Caco-2 (cell line): ENCODE results near the gene LKAAEAR1. TPM values are rescaled to one million over a fixed set of nuclear protein-coding genes. Genes with fewer than 3 reads are reported as not detected.
A peak's percentile ranks its signal among the peaks of the same experiment; 100 is the strongest.

Source experiments
- BruUV-seq: library from RNA; stranded (reverse); fragments of 400-500 nt; replicated peaks from 2 replicates; lab custom pipeline; 2021; lab: Mats Ljungman, UMichigan
- CTCF ChIA-PET: fragments of 300-600 bp; sonication (Branson Sonifier 250); formaldehyde crosslinking; loops from one replicate; lab custom pipeline; 2022; ENCODE audit warnings: antibody characterized with exemption; lab: Charles Lee
- POLR2A ChIA-PET: fragments of 300-600 bp; sonication (Branson Sonifier 250); formaldehyde crosslinking; loops from one replicate; lab custom pipeline; 2022; ENCODE audit warnings: antibody characterized with exemption; lab: Charles Lee
- DNase-seq, 2 experiments: peaks; one replicate each; pipeline versions ENCODE4 v3.0.0 to v3.0.0-alpha.2; 2020 to 2022
- H3K27me3 ChIP-seq: replicated peaks from 2 replicates; pipeline ENCODE4 v1.6.0; 2011; ENCODE audit warnings: low read length; ENCODE audit not compliant: control insufficient read depth, insufficient read depth
- H3K36me3 ChIP-seq: 2 replicates; pipeline ENCODE4 v1.5.1; 2011; ENCODE audit warnings: low read length; ENCODE audit not compliant: control insufficient read depth, insufficient read depth
- H3K4me1 ChIP-seq: fragments of 250-450 bp; sonication (Bioruptor Pico); 2 replicates; pipeline ENCODE4 v1.5.1; 2020; ENCODE audit warnings: mild to moderate bottlenecking
- H3K4me3 ChIP-seq: 2 replicates; pipeline ENCODE4 v1.5.1; 2011; ENCODE audit warnings: low read depth, mild to moderate bottlenecking, control low read depth, low read length
- H3K9me3 ChIP-seq: fragments of 250-450 bp; sonication (Bioruptor Pico); 2 replicates; pipeline ENCODE4 v1.5.1; 2020; ENCODE audit warnings: mild to moderate bottlenecking, moderate library complexity
- H3K27ac Mint-ChIP-seq: one replicate; pipeline ENCODE4 v1.8.0; 2022; ENCODE audit warnings: mixed read lengths; ENCODE audit not compliant: unreplicated experiment
- H3K27me3 Mint-ChIP-seq: one replicate; pipeline ENCODE4 v1.8.0; 2022; ENCODE audit warnings: mixed read lengths; ENCODE audit not compliant: insufficient read depth, unreplicated experiment
- H3K36me3 Mint-ChIP-seq: one replicate; pipeline ENCODE4 v1.8.0; 2022; ENCODE audit warnings: mild to moderate bottlenecking, mixed read lengths; ENCODE audit not compliant: insufficient read depth, unreplicated experiment
- H3K4me1 Mint-ChIP-seq: one replicate; pipeline ENCODE4 v1.8.0; 2022; ENCODE audit warnings: low read depth, mixed read lengths; ENCODE audit not compliant: unreplicated experiment
- H3K4me3 Mint-ChIP-seq: one replicate; pipeline ENCODE4 v1.8.0; 2022; ENCODE audit warnings: mild to moderate bottlenecking, moderate library complexity, mixed read lengths; ENCODE audit not compliant: unreplicated experiment
- H3K9me3 Mint-ChIP-seq: one replicate; pipeline ENCODE4 v1.8.0; 2022; ENCODE audit warnings: mixed read lengths; ENCODE audit not compliant: unreplicated experiment
- intact Hi-C: fragments of 100-400 bp; cut with micrococcal nuclease; formaldehyde crosslinking; loops from one replicate; pipeline ENCODE4 v1.10.0; 2022; ENCODE audit not compliant: unreplicated experiment
- total RNA-seq: library from RNA; stranded (reverse); gene quantifications from 2 replicates; pipeline ENCODE4 v1.2.3, GENCODE V29; 2022
- TF ChIP-seq, protein P1 (sequence below), 2 experiments: fragments of 200-600 bp in 1 of 2; IDR thresholded peaks; 1 replicate in 1 of 2; 2 replicates in 1 of 2; pipeline versions ENCODE4 v1.5.1 to v1.8.0; 2011 to 2022; ENCODE audit warnings: antibody characterized with exemption in 1 of 2, control low read depth in 1 of 2, inconsistent platforms in 1 of 2, low read depth in 1 of 2, low read length in 1 of 2, mild to moderate bottlenecking in 1 of 2, moderate library complexity in 1 of 2; ENCODE audit not compliant: insufficient read depth in 1 of 2, severe bottlenecking in 1 of 2, unreplicated experiment in 1 of 2

LKAAEAR1 gene
- total RNA-seq, 1 experiment from 2014 or later = not detected

GRCh38 chr20:64063389-64064144 is 20.6 kb downstream of the LKAAEAR1 start:
- Histone ChIP-seq H3K27me3 (no peaks in the 10 kb centered on the region), H3K36me3 (no peaks in the 10 kb centered on the region), H3K4me3 (peak overlapping the region; percentile 74), H3K9me3 (no peaks in the 10 kb centered on the region), H3K4me1 (peaks cover 15% of the 10 kb centered on the region)
- peak in 1 of 2 experiments; percentile 59 for DNase-seq
- Mint-ChIP-seq H3K4me1 (peaks cover 21% of the 10 kb centered on the region), H3K4me3 (peak overlapping the region; percentile 81), H3K27me3 (no peaks in the 10 kb centered on the region), H3K27ac (peak overlapping the region; percentile 16), H3K9me3 (no peaks in the 10 kb centered on the region), H3K36me3 (no peaks in the 10 kb centered on the region)
- intact Hi-C loops = loop anchor here (1.0 to 10.0 kb wide), 5 partner anchors 14 to 169 kb away; partner anchors contain the start of genes DNAJC5, PRPF6, RGS19 and SOX18
- ChIA-PET CTCF (interaction anchor here (0.6 to 6.2 kb wide), 18 partner anchors 7 to 526 kb away, joined by 3 to 101 read pairs (median 6); partner anchors contain the start of genes C20orf204, LKAAEAR1, OPRL1 and PRPF6), POLR2A (interaction anchor here (0.5 to 1.9 kb wide), 18 partner anchors 9 to 1698 kb away, joined by 3 to 11 read pairs (median 4); partner anchors contain the start of genes OPRL1, PPDPF, RGS19 and SAMD10)
- TF ChIP-seq, protein P1, sequence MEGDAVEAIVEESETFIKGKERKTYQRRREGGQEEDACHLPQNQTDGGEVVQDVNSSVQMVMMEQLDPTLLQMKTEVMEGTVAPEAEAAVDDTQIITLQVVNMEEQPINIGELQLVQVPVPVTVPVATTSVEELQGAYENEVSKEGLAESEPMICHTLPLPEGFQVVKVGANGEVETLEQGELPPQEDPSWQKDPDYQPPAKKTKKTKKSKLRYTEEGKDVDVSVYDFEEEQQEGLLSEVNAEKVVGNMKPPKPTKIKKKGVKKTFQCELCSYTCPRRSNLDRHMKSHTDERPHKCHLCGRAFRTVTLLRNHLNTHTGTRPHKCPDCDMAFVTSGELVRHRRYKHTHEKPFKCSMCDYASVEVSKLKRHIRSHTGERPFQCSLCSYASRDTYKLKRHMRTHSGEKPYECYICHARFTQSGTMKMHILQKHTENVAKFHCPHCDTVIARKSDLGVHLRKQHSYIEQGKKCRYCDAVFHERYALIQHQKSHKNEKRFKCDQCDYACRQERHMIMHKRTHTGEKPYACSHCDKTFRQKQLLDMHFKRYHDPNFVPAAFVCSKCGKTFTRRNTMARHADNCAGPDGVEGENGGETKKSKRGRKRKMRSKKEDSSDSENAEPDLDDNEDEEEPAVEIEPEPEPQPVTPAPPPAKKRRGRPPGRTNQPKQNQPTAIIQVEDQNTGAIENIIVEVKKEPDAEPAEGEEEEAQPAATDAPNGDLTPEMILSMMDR (IDR thresholded peaks at IDR 0.05; ENCODE audit: insufficient read depth in 1 of 2, low read depth in 1 of 2, low read length in 1 of 2, severe bottlenecking in 1 of 2, unreplicated experiment in 1 of 2) = no peak
- TSS peak; percentile 78 for BruUV-seq

DNA sequence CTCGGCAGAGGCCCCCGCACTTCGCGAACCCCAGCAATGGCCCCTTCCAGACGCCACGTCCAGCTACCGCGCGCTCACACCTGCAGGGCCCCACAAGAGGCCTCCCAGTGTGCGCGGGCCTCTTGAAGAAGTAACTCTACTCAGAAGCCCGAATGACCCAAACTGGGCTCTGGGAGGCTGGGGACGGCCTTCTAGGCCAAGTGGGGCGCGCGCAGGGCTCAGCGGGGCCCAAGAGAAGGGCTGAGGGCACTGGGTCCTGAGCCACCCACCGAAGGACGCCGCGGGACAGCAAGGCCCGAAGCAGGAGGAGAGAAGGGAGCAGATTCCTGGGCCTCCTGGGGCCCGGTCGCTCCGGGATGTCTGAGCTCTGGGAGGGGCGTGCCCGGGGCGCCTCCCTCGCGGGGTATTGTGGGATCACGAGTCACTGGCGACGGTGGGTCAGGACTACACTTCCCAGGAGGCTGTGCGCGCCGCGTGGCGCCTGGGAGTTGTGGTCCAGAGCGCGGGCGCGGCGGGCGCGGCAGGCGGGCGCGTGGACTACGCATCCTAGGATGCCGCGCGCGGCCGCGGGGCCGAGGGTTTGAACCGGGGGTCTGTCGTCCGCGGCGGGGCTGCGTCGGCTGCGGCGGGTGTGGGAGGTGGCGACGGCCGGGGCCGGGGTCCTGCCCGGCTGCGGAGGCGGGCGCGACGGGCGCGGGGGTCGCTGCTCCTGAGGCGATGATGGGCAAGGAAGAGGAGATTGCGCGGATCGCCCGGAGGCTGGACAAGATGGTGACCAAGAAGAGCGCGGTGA is 21.4 kb downstream of the LKAAEAR1 start, which contains the start of gene TCEA2:
Gene TCEA2 (plus strand): TSS at position 603 of the 793 bp plus-strand sequence. CDS start 115 bp downstream, at position 718.
- TF ChIP-seq, protein P1 (IDR thresholded peaks at IDR 0.05; ENCODE audit: insufficient read depth in 1 of 2, low read depth in 1 of 2, low read length in 1 of 2, severe bottlenecking in 1 of 2, unreplicated experiment in 1 of 2) = no peak
- H3K4me3 Mint-ChIP-seq = peak within 1 kb of the TSS; percentile 81
- H3K27ac Mint-ChIP-seq = peak within 1 kb of the TSS; percentile 16
- Histone ChIP-seq H3K4me1 (peaks cover 23% of the 10 kb centered on the region), H3K36me3 (no peaks in the 10 kb centered on the region), H3K4me3 (peak within 1 kb of the TSS; percentile 74), H3K9me3 (no peaks in the 10 kb centered on the region), H3K27me3 (no peaks in the 10 kb centered on the region)
- intact Hi-C loops = loop anchor here (1.0 to 10.0 kb wide), 5 partner anchors 13 to 168 kb away; partner anchors contain the start of genes DNAJC5, PRPF6, RGS19 and SOX18
- no TSS peak for BruUV-seq
- no peaks in the 10 kb centered on the region for H3K36me3 Mint-ChIP-seq
- peak; percentile 99 to 100 for DNase-seq
- peaks cover 28% of the 10 kb centered on the region for H3K4me1 Mint-ChIP-seq
- ChIA-PET CTCF (interaction anchor here (0.6 to 6.2 kb wide), 18 partner anchors 8 to 525 kb away, joined by 3 to 101 read pairs (median 5); partner anchors contain the start of genes C20orf204, LKAAEAR1, OPRL1 and PRPF6), POLR2A (interaction anchor here (0.5 to 1.9 kb wide), 19 partner anchors 9 to 1697 kb away, joined by 3 to 11 read pairs (median 4); partner anchors contain the start of genes OPRL1, PPDPF, RGS19 and SAMD10)
- H3K9me3 Mint-ChIP-seq = no peaks in the 10 kb centered on the region
- no peaks in the 10 kb centered on the region for H3K27me3 Mint-ChIP-seq
